Keratinocyte (primary cell): Measurements from ENCODE around the gene ASB15.

Experiments used
- EZH2 ChIP-seq: IDR thresholded peaks from one replicate; pipeline ENCODE4 v1.6.1; 2012; ENCODE audit warnings: inconsistent platforms, mild to moderate bottlenecking, low read length, moderate library complexity
- TF ChIP-seq, protein P1 (sequence below), 3 experiments: IDR thresholded peaks in 1 of 3; conservative IDR thresholded peaks in 1 of 3; optimal IDR thresholded peaks in 1 of 3; 2 replicates in 2 of 3; 3 replicates in 1 of 3; pipeline versions ENCODE3 to v1.5.1; 2011; ENCODE audit warnings: low read length in 3 of 3, mild to moderate bottlenecking in 3 of 3, moderate library complexity in 2 of 3, control low read depth in 1 of 3, inconsistent platforms in 1 of 3; ENCODE audit not compliant: insufficient read depth in 2 of 3; ENCODE audit errors: extremely low read depth in 1 of 3

DNA sequence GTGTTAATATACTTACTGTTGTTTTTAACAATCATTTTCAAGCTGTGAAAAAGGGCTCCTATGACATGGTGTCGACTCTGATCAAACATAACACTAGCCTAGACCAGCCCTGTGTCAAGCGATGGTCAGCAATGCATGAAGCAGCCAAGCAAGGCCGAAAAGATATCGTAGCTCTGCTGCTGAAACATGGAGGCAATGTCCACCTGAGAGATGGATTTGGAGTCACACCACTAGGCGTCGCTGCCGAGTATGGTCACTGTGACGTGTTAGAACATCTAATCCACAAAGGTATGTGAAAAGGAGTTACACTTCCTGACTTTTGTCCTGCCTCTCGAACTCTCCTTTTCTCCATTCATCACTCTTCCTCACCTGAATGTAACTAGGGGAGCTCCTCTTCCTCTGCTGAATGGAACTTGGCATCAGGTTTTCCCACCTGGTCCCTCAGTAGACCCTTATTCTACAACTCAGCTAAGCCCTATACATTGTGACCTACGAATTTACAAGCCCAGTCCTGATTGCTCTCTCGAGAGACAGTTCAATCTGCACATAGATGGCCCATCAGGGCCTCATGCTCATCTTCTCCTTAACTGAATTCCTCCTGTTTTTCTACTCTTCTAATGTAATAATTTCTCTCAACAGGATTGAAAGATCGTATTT is 23.0 kb downstream of the ASB15 start:
- TF ChIP-seq, protein P1, sequence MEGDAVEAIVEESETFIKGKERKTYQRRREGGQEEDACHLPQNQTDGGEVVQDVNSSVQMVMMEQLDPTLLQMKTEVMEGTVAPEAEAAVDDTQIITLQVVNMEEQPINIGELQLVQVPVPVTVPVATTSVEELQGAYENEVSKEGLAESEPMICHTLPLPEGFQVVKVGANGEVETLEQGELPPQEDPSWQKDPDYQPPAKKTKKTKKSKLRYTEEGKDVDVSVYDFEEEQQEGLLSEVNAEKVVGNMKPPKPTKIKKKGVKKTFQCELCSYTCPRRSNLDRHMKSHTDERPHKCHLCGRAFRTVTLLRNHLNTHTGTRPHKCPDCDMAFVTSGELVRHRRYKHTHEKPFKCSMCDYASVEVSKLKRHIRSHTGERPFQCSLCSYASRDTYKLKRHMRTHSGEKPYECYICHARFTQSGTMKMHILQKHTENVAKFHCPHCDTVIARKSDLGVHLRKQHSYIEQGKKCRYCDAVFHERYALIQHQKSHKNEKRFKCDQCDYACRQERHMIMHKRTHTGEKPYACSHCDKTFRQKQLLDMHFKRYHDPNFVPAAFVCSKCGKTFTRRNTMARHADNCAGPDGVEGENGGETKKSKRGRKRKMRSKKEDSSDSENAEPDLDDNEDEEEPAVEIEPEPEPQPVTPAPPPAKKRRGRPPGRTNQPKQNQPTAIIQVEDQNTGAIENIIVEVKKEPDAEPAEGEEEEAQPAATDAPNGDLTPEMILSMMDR (optimal IDR thresholded peaks at IDR 0.05 in 1 of 3, IDR thresholded peaks at IDR 0.05 in 1 of 3, conservative IDR thresholded peaks at IDR 0.05 in 1 of 3; ENCODE audit: extremely low read depth in 1 of 3, insufficient read depth in 2 of 3, low read length in 3 of 3): peak; percentile 61 to 92 (median 88)
- TF ChIP-seq EZH2: no peak
